Measurements from ENCODE around the gene TRPV3. TPM values are rescaled to one million over a fixed set of nuclear protein-coding genes. Genes with fewer than 3 reads are reported as not detected.
"Not testable (repeated sequence)": the region's sequence is repeated elsewhere in the genome, so short reads cannot be mapped to it uniquely, and the experiment has no call there.

TRPV3 gene
- total and polyA plus RNA-seq, 7 experiments from 2014 or later, result 0.15 to 0.64 (median 0.48) TPM; not detected in 4

GRCh38 chr17:3527896-3528295, 29.7 kb downstream of the TRPV3 start:
- no peaks in the 10 kb centered on the region for H3K36me3 ChIP-seq (ENCODE audit: control insufficient read depth in 2 of 3, insufficient read depth in 3 of 3, low read length in 3 of 3)
- H3K27me3 Mint-ChIP-seq, result peaks cover 0 to 4% (median 0%) of the 10 kb centered on the region in 5 donors
- intact Hi-C loops (cut with micrococcal nuclease), result no loop called here
- peak overlapping the region in 1 of 10 donors; percentile 8 for H3K4me3 Mint-ChIP-seq
- no peaks in the 10 kb centered on the region for H3K27me3 ChIP-seq (ENCODE audit: control insufficient read depth in 2 of 2, insufficient read depth in 2 of 2, low read length in 2 of 2)
- no peaks in the 10 kb centered on the region for H3K4me1 ChIP-seq (ENCODE audit: control insufficient read depth in 2 of 2, insufficient read depth in 2 of 2, low read length in 2 of 2)
- ChIA-PET CTCF (no interaction called here), POLR2A (no interaction called here)
- H3K4me3 ChIP-seq (ENCODE audit: low read length), result no peak overlapping the region
- no peaks in the 10 kb centered on the region for H3K4me1 Mint-ChIP-seq
- H3K27ac Mint-ChIP-seq, result peak overlapping the region in 1 of 9 donors; percentile 65
- DNase-seq, result no peak
- no peaks in the 10 kb centered on the region for H3K9me3 ChIP-seq (ENCODE audit: control insufficient read depth in 2 of 3, low read length in 3 of 3)
- ATAC-seq, result no peak
- H3K27ac ChIP-seq (ENCODE audit: low read depth, low read length), result no peak overlapping the region
- peaks cover 0 to 5% (median 0%) of the 10 kb centered on the region in 5 donors for H3K36me3 Mint-ChIP-seq
- peaks cover 0 to 3% (median 0%) of the 10 kb centered on the region in 11 donors for H3K9me3 Mint-ChIP-seq

DNA sequence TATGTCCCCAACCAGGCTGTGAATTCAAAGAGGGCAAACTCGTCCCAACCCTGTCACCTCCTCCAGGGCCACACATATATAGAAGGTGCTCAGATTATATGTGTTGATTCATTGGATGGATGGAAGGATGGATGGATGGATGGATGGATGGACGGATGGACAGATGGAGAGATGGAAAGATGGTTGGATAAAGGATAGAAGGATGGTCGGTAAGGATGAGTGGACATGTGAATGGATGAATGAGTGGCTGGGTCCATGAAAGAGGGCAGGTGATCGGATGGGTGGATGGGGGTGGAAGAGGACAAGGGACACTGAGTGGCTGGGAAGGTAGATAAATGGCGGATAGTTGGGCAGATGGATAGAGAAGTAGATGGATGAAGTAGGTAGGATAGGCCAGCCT, 30.1 kb downstream of the TRPV3 start:
- intact Hi-C loops (cut with micrococcal nuclease), result no loop called here
- ChIA-PET CTCF (no interaction called here), POLR2A (no interaction called here)
- ATAC-seq (no peak), DNase-seq (no peak)
- H3K36me3 Mint-ChIP-seq, result peaks cover 0 to 5% (median 0%) of the 10 kb centered on the region in 5 donors
- H3K4me1 Mint-ChIP-seq, result no peaks in the 10 kb centered on the region
- H3K27ac ChIP-seq (ENCODE audit: low read depth, low read length), result no peak overlapping the region
- H3K27ac Mint-ChIP-seq, result no peak overlapping the region
- peaks cover 0 to 3% (median 0%) of the 10 kb centered on the region in 11 donors for H3K9me3 Mint-ChIP-seq
- no peaks in the 10 kb centered on the region for H3K36me3 ChIP-seq (ENCODE audit: control insufficient read depth in 2 of 3, insufficient read depth in 3 of 3, low read length in 3 of 3)
- H3K27me3 Mint-ChIP-seq, result peaks cover 0 to 4% (median 0%) of the 10 kb centered on the region in 5 donors
- peak overlapping the region in 1 of 10 donors; percentile 8 for H3K4me3 Mint-ChIP-seq
- no peaks in the 10 kb centered on the region for H3K4me1 ChIP-seq (ENCODE audit: control insufficient read depth in 2 of 2, insufficient read depth in 2 of 2, low read length in 2 of 2)
- H3K9me3 ChIP-seq (ENCODE audit: control insufficient read depth in 2 of 3, low read length in 3 of 3), result no peaks in the 10 kb centered on the region
- no peaks in the 10 kb centered on the region for H3K27me3 ChIP-seq (ENCODE audit: control insufficient read depth in 2 of 2, insufficient read depth in 2 of 2, low read length in 2 of 2)
- H3K4me3 ChIP-seq (ENCODE audit: low read length), result no peak overlapping the region

GRCh38 chr17:3526971-3527370, 30.6 kb downstream of the TRPV3 start:
- no peak overlapping the region for H3K4me3 ChIP-seq (ENCODE audit: low read length)
- no peak for DNase-seq
- no peak overlapping the region for H3K4me3 Mint-ChIP-seq

DNA sequence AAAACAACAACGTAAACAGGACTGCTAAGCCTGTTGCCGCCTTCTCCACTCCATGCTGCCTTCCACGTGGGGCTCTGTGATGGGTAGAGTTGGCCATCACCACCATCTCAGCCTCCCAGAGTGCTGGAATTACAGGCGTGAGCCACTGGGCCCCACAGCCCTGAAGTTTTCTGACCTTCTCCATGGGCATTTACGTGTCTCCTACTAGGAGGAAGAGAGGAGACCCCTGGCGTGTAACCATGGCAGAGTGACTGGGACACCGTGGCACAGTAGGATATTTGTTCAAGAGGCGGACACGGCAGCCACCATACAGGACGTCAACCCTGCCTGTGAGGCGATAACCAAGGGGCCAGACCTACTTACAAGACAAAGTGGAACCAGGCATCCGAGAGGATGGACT, 31.1 kb downstream of the TRPV3 start:
- Histone ChIP-seq H3K36me3 (ENCODE audit: control insufficient read depth in 2 of 3, insufficient read depth in 3 of 3, low read length in 3 of 3) (no peaks in the 10 kb centered on the region), H3K9me3 (ENCODE audit: control insufficient read depth in 2 of 3, low read length in 3 of 3) (no peaks in the 10 kb centered on the region), H3K4me3 (ENCODE audit: low read length) (no peak overlapping the region), H3K27ac (ENCODE audit: low read depth, low read length) (no peak overlapping the region), H3K27me3 (ENCODE audit: control insufficient read depth in 2 of 2, insufficient read depth in 2 of 2, low read length in 2 of 2) (no peaks in the 10 kb centered on the region), H3K4me1 (ENCODE audit: control insufficient read depth in 2 of 2, insufficient read depth in 2 of 2, low read length in 2 of 2) (no peaks in the 10 kb centered on the region)
- intact Hi-C loops (cut with micrococcal nuclease), result no loop called here
- Mint-ChIP-seq H3K4me1 (no peaks in the 10 kb centered on the region), H3K4me3 (no peak overlapping the region), H3K36me3 (peaks cover 0 to 5% (median 0%) of the 10 kb centered on the region in 5 donors), H3K9me3 (peaks cover 0 to 3% (median 0%) of the 10 kb centered on the region in 11 donors), H3K27me3 (peaks cover 0 to 4% (median 0%) of the 10 kb centered on the region in 5 donors), H3K27ac (no peak overlapping the region)
- ATAC-seq (no peak), DNase-seq (no peak)
- ChIA-PET CTCF (no interaction called here), POLR2A (interaction anchor here (0.5 kb wide), 1 partner anchor 29 kb away, joined by 3 read pairs; no protein-coding TSS in a partner anchor)

More at GRCh38 chr17:3526971-3527370, 30.6 kb downstream of the TRPV3 start:
- H3K9me3 Mint-ChIP-seq, result peaks cover 0 to 3% (median 0%) of the 10 kb centered on the region in 11 donors
- CTCF ChIA-PET, result no interaction called here
- no peaks in the 10 kb centered on the region for H3K4me1 Mint-ChIP-seq
- intact Hi-C loops (cut with micrococcal nuclease), result no loop called here
- Histone ChIP-seq H3K27ac (ENCODE audit: low read depth, low read length) (no peak overlapping the region), H3K9me3 (ENCODE audit: control insufficient read depth in 2 of 3, low read length in 3 of 3) (no peaks in the 10 kb centered on the region), H3K27me3 (ENCODE audit: control insufficient read depth in 2 of 2, insufficient read depth in 2 of 2, low read length in 2 of 2) (no peaks in the 10 kb centered on the region), H3K4me1 (ENCODE audit: control insufficient read depth in 2 of 2, insufficient read depth in 2 of 2, low read length in 2 of 2) (no peaks in the 10 kb centered on the region), H3K36me3 (ENCODE audit: control insufficient read depth in 2 of 3, insufficient read depth in 3 of 3, low read length in 3 of 3) (no peaks in the 10 kb centered on the region)
- H3K36me3 Mint-ChIP-seq, result peaks cover 0 to 5% (median 0%) of the 10 kb centered on the region in 5 donors
- POLR2A ChIA-PET, result interaction anchor here (0.5 kb wide), 1 partner anchor 29 kb away, joined by 3 read pairs; no protein-coding TSS in a partner anchor
- ATAC-seq, result no peak
- H3K27ac Mint-ChIP-seq, result no peak overlapping the region
- peaks cover 0 to 4% (median 0%) of the 10 kb centered on the region in 5 donors for H3K27me3 Mint-ChIP-seq

DNA sequence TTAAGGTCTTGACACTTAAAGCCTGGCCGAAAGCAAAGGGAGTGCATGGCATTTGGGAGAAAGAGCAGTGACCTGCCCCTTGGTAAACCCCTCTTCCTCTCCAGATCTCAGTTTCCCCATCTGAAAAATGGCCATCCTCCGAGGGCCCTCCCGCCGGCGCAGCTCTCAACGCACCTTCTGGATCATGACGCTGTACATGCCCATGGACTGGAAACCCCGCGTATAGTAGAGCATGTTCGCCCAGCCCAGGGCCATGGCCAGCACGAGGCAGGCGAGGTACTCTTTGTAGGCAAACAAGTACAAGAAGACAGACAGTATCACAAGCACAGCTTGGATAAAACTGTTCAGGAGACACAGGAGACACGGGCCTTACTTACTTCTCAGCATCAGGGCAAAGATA, 33.6 kb downstream of the TRPV3 start:
- Histone ChIP-seq H3K27me3 (ENCODE audit: control insufficient read depth in 2 of 2, insufficient read depth in 2 of 2, low read length in 2 of 2) (no peaks in the 10 kb centered on the region), H3K36me3 (ENCODE audit: control insufficient read depth in 2 of 3, insufficient read depth in 3 of 3, low read length in 3 of 3) (no peaks in the 10 kb centered on the region), H3K4me3 (ENCODE audit: low read length) (no peak overlapping the region), H3K4me1 (ENCODE audit: control insufficient read depth in 2 of 2, insufficient read depth in 2 of 2, low read length in 2 of 2) (no peaks in the 10 kb centered on the region), H3K27ac (ENCODE audit: low read depth, low read length) (no peak overlapping the region), H3K9me3 (ENCODE audit: control insufficient read depth in 2 of 3, low read length in 3 of 3) (no peaks in the 10 kb centered on the region)
- ChIA-PET CTCF (no interaction called here), POLR2A (no interaction called here)
- Mint-ChIP-seq H3K4me1 (no peaks in the 10 kb centered on the region), H3K27ac (no peak overlapping the region), H3K27me3 (peaks cover 0 to 3% (median 0%) of the 10 kb centered on the region in 5 donors), H3K36me3 (peaks cover 0 to 5% (median 0%) of the 10 kb centered on the region in 5 donors), H3K4me3 (no peak overlapping the region), H3K9me3 (peaks cover 0 to 3% (median 0%) of the 10 kb centered on the region in 11 donors)
- intact Hi-C loops (cut with micrococcal nuclease), result no loop called here
- no peak for ATAC-seq
- no peak for DNase-seq

DNA sequence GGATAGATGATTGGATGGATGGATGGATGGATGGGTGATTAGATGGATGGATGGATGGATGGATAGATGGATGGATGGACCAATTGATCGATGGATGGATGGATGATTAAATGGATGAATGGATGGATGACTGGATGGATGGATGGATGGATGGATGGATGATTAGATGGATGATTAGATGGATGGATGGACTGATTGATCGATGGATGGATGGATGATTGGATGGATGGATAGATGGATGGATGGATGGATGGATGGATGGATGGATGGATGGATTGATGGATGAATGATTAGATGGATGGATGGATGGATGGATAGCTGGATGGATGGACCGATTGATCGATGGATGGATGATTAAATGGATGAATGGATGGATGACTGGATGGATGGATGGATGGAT, 38.1 kb downstream of the TRPV3 start:
- H3K36me3 Mint-ChIP-seq; H3K27ac ChIP-seq (ENCODE audit: low read depth, low read length); intact Hi-C loops (cut with micrococcal nuclease); H3K9me3 ChIP-seq (ENCODE audit: control insufficient read depth in 2 of 3, low read length in 3 of 3); H3K36me3 ChIP-seq (ENCODE audit: control insufficient read depth in 2 of 3, insufficient read depth in 3 of 3, low read length in 3 of 3); H3K27ac Mint-ChIP-seq; ATAC-seq; CTCF ChIA-PET; H3K9me3 Mint-ChIP-seq; POLR2A ChIA-PET; H3K4me1 ChIP-seq (ENCODE audit: control insufficient read depth in 2 of 2, insufficient read depth in 2 of 2, low read length in 2 of 2); H3K4me3 Mint-ChIP-seq; H3K27me3 Mint-ChIP-seq; DNase-seq; H3K4me3 ChIP-seq (ENCODE audit: low read length); H3K27me3 ChIP-seq (ENCODE audit: control insufficient read depth in 2 of 2, insufficient read depth in 2 of 2, low read length in 2 of 2): not testable (repeated sequence)
- peaks cover 0 to 11% (median 0%) of the 10 kb centered on the region in 7 donors for H3K4me1 Mint-ChIP-seq

DNA sequence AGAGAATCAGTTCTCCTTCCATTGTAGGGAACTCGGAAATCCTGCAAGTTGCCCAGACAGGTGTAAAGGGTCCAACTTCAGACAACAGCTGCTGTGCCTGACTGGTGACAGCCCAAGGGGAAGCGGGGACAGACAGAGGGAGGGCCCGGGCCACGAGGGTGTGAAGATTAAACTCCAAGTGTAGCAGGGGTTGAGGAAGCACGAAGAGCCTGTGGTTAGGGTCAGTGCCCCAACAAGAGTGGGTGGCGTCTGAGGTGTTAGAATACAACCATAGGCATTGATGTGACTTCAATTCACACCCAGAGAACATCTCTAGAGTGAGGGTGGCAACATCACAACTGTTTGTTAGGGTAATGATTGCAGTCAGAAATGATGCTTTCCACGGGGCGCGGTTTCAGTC, 42.7 kb downstream of the TRPV3 start:
- Histone ChIP-seq H3K36me3 (ENCODE audit: control insufficient read depth in 2 of 3, insufficient read depth in 3 of 3, low read length in 3 of 3) (no peaks in the 10 kb centered on the region), H3K27ac (ENCODE audit: low read depth, low read length) (no peak overlapping the region), H3K4me1 (ENCODE audit: control insufficient read depth in 2 of 2, insufficient read depth in 2 of 2, low read length in 2 of 2) (no peaks in the 10 kb centered on the region), H3K27me3 (ENCODE audit: control insufficient read depth in 2 of 2, insufficient read depth in 2 of 2, low read length in 2 of 2) (no peaks in the 10 kb centered on the region), H3K9me3 (ENCODE audit: control insufficient read depth in 2 of 3, low read length in 3 of 3) (no peaks in the 10 kb centered on the region), H3K4me3 (ENCODE audit: low read length) (no peak overlapping the region)
- Mint-ChIP-seq H3K4me1 (peaks cover 0 to 11% (median 0%) of the 10 kb centered on the region in 7 donors), H3K27me3 (no peaks in the 10 kb centered on the region), H3K27ac (peak overlapping the region in 1 of 9 donors; percentile 26), H3K9me3 (peaks cover 0 to 1% (median 0%) of the 10 kb centered on the region in 11 donors), H3K4me3 (peak overlapping the region in 1 of 10 donors; percentile 57), H3K36me3 (no peaks in the 10 kb centered on the region)
- peak; percentile 70 for ATAC-seq
- CTCF ChIA-PET, result no interaction called here
- no peak for DNase-seq
- intact Hi-C loops (cut with micrococcal nuclease), result no loop called here
- POLR2A ChIA-PET, result no interaction called here
